Upper lobe of left lung (tissue), 6 donors: Measurements from ENCODE around the gene CMTR1. TPM values are rescaled to one million over a fixed set of nuclear protein-coding genes. Genes with fewer than 3 reads are reported as not detected.

ENCODE experiments used
- ATAC-seq, 2 donors: fragments of 200-7000 bp; cut with Tn5 transposase; one replicate each; pipeline ENCODE4 v1.9.1; 2022; ENCODE audit warnings: mild to moderate bottlenecking in 2 of 2, moderate library complexity in 2 of 2; ENCODE audit not compliant: low FRiP score in 2 of 2
- DNase-seq, 2 donors: peaks; one replicate each; pipeline ENCODE4 v3.0.0-alpha.2; 2019 to 2020
- H3K27ac ChIP-seq, 4 donors: fragments of 200-600 bp; sonication (generic); one replicate each; pipeline ENCODE4 v1.5.1; 2016 to 2019
- H3K27me3 ChIP-seq, 4 donors: fragments of 200-600 bp; sonication (generic); one replicate each; pipeline ENCODE4 v1.5.1; 2017 to 2019
- H3K36me3 ChIP-seq, 4 donors: fragments of 200-600 bp; sonication (generic); one replicate each; pipeline ENCODE4 v1.5.1; 2016 to 2019
- H3K4me1 ChIP-seq, 4 donors: fragments of 200-600 bp; sonication (generic); one replicate each; pipeline ENCODE4 v1.5.1; 2018 to 2019
- H3K4me3 ChIP-seq, 4 donors: fragments of 200-600 bp; sonication (generic); one replicate each; pipeline ENCODE4 v1.5.1; 2017 to 2019; ENCODE audit warnings: mild to moderate bottlenecking in 2 of 4, moderate library complexity in 1 of 4
- H3K9me3 ChIP-seq, 4 donors: fragments of 200-600 bp; sonication (generic); one replicate each; pipeline ENCODE4 v1.5.1; 2018 to 2019
- EP300 ChIP-seq, 4 donors: sonication (generic); formaldehyde crosslinking; IDR thresholded peaks; one replicate each; pipeline ENCODE4 v1.5.1; 2017; ENCODE audit warnings: antibody characterized with exemption in 4 of 4, control low read depth in 2 of 4
- POLR2A ChIP-seq, 4 donors: fragments of 450-650 bp; IDR thresholded peaks; one replicate each; pipeline ENCODE4 v1.5.1; 2016 to 2017; ENCODE audit warnings: antibody characterized with exemption in 4 of 4, mild to moderate bottlenecking in 2 of 4
- POLR2AphosphoS5 ChIP-seq, 2 donors: sonication (generic); formaldehyde crosslinking; IDR thresholded peaks; one replicate each; pipeline ENCODE4 v1.5.1; 2017; ENCODE audit warnings: antibody characterized with exemption in 2 of 2
- WGBS, 2 donors: methylation state at CpG; one replicate each; pipeline ENCODE4 v1.1.5; 2017 to 2018; 5-methylcytosine and 5-hydroxymethylcytosine counted together
- total RNA-seq, 6 donors: library from RNA; depleted of rRNA in 4 of 6; stranded (reverse); fragments of >200 nt in 4 of 6; gene quantifications; one replicate each; pipeline versions ENCODE4 v1.1.0 to v1.2.1, GENCODE V29; 2016 to 2021
- TF ChIP-seq, protein P1 (sequence below), 6 experiments: fragments of 450-650 bp in 4 of 6; fragments of 200-600 bp in 2 of 6; sonication (generic) in 2 of 6; IDR thresholded peaks; one replicate each; pipeline ENCODE4 v1.5.1; 2016 to 2019; ENCODE audit warnings: antibody characterized with exemption in 6 of 6
- donor health status: DM: no; HTN: no; CAD: no; lungs with moderate emphysema.
- donor health status: DM: no; HTN: yes; CAD: no; lungs with severe emphysema.

Gene CMTR1
- total RNA-seq, 6 donors from 2014 or later, result 34.5 to 80.7 (median 38.1) TPM

- H3K36me3 ChIP-seq, result peaks cover 18 to 97% (median 65%) of the 10 kb centered on the region in 4 donors
Measured at GRCh38 chr6:37451441-37452193, 18.6 kb downstream of the CMTR1 start.

DNA sequence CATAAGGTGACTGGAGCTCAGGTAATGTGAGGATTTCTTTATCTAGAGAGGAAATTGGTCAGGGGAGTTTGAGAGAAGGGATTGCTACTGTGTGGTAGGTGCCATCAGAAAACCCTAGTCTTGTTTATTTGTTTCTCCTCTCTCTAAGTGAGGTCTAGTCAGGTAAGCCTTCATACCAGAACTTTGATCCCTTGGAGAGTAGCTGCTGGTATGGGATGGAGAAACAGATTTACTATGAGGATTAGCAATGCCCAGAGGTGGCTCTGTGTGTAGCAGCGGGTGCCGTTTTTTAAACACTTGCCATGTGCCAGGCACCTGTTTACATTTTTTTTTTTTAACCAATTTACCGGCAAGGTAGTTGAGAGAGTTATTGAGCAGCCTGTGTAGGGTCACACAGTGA is 19.5 kb downstream of the CMTR1 start:
- Histone ChIP-seq H3K27ac (no peak overlapping the region), H3K9me3 (no peaks in the 10 kb centered on the region), H3K27me3 (no peaks in the 10 kb centered on the region), H3K4me3 (no peak overlapping the region), H3K4me1 (no peaks in the 10 kb centered on the region), H3K36me3 (peaks cover 18 to 97% (median 57%) of the 10 kb centered on the region in 4 donors)
- DNase-seq, result no peak
- TF ChIP-seq, protein P1, sequence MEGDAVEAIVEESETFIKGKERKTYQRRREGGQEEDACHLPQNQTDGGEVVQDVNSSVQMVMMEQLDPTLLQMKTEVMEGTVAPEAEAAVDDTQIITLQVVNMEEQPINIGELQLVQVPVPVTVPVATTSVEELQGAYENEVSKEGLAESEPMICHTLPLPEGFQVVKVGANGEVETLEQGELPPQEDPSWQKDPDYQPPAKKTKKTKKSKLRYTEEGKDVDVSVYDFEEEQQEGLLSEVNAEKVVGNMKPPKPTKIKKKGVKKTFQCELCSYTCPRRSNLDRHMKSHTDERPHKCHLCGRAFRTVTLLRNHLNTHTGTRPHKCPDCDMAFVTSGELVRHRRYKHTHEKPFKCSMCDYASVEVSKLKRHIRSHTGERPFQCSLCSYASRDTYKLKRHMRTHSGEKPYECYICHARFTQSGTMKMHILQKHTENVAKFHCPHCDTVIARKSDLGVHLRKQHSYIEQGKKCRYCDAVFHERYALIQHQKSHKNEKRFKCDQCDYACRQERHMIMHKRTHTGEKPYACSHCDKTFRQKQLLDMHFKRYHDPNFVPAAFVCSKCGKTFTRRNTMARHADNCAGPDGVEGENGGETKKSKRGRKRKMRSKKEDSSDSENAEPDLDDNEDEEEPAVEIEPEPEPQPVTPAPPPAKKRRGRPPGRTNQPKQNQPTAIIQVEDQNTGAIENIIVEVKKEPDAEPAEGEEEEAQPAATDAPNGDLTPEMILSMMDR (IDR thresholded peaks at IDR 0.05), result no peak
- TF ChIP-seq EP300 (IDR thresholded peaks at IDR 0.05) (no peak), POLR2AphosphoS5 (IDR thresholded peaks at IDR 0.05) (no peak), POLR2A (IDR thresholded peaks at IDR 0.05) (no peak)
- no peak for ATAC-seq
- WGBS, 2 donors, result 93 to 95% methylated on average over 3 of the region's 3 CpGs

More at GRCh38 chr6:37451441-37452193, 18.6 kb downstream of the CMTR1 start:
- Histone ChIP-seq H3K27me3 (no peaks in the 10 kb centered on the region), H3K4me1 (no peaks in the 10 kb centered on the region), H3K4me3 (no peak overlapping the region), H3K27ac (no peak overlapping the region), H3K9me3 (no peaks in the 10 kb centered on the region)
- no peak for ATAC-seq
- TF ChIP-seq, protein P1 (IDR thresholded peaks at IDR 0.05), result no peak
- no peak for TF ChIP-seq POLR2A (IDR thresholded peaks at IDR 0.05)
- no peak for TF ChIP-seq POLR2AphosphoS5 (IDR thresholded peaks at IDR 0.05)
- TF ChIP-seq EP300 (IDR thresholded peaks at IDR 0.05), result no peak
- 75 to 88% methylated on average over 2 of the region's 2 CpGs for WGBS, 2 donors
- no peak for DNase-seq

DNA sequence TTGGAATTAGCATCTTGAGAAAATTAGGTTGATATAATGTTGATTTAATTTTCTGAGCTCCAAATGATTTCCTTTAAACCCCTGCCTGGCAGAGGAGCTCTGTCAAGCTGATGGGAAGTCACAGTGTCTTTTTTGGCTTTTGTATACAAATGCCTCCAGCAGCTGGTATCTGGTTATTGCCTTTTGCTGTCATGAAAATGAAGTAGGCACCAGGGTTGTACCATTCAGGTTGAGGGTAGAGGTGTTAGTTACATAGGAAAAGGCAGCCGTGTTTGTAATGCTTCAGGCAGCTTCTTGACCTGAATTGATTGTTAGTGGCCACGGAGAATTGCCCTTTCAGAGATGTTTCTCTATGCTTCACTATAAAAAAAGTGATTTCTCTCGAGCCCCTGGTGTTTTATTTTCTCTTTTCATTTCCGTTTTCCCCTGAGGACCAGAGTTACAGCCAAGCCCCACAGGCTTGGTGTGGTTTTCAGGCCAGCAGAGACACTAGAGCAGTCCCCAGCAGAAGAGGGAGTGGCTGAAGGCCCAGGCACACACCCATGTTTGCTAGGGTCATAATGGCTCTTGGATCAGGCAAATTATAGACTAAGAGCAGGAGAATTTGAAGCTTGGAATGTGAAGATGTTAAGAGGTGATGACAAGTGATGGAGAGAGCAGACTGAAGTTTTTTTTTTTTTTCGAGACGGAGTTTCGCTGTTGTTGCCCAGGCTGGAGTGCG is 21.6 kb downstream of the CMTR1 start:
- Histone ChIP-seq H3K4me3 (no peak overlapping the region), H3K27me3 (no peaks in the 10 kb centered on the region), H3K27ac (peak overlapping the region in 2 of 4 donors; percentile 1 to 8), H3K36me3 (peaks cover 11 to 95% (median 62%) of the 10 kb centered on the region in 4 donors), H3K9me3 (no peaks in the 10 kb centered on the region), H3K4me1 (no peaks in the 10 kb centered on the region)
- no peak for DNase-seq
- ATAC-seq, result peak; percentile 64 to 83
- WGBS, 2 donors, result 72 to 88% methylated on average over 8 of the region's 8 CpGs
- TF ChIP-seq, protein P1 (IDR thresholded peaks at IDR 0.05), result no peak
- TF ChIP-seq POLR2A (IDR thresholded peaks at IDR 0.05) (no peak), EP300 (IDR thresholded peaks at IDR 0.05) (no peak), POLR2AphosphoS5 (IDR thresholded peaks at IDR 0.05) (no peak)

GRCh38 chr6:37456126-37456525 is 23.1 kb downstream of the CMTR1 start:
- peaks cover 20 to 96% (median 65%) of the 10 kb centered on the region in 4 donors for H3K36me3 ChIP-seq

More at GRCh38 chr6:37456126-37456525, 23.1 kb downstream of the CMTR1 start:
- H3K4me3 ChIP-seq, result no peak overlapping the region
- no peak for DNase-seq
- peak in 1 of 2 donors; percentile 13 for ATAC-seq
- H3K9me3 ChIP-seq, result no peaks in the 10 kb centered on the region
- H3K27me3 ChIP-seq, result no peaks in the 10 kb centered on the region
- no peaks in the 10 kb centered on the region for H3K4me1 ChIP-seq
- WGBS, 2 donors, result 96 to 98% methylated on average over 6 of the region's 6 CpGs
- no peak overlapping the region for H3K27ac ChIP-seq
- TF ChIP-seq, protein P1 (IDR thresholded peaks at IDR 0.05), result no peak
- TF ChIP-seq EP300 (IDR thresholded peaks at IDR 0.05) (no peak), POLR2AphosphoS5 (IDR thresholded peaks at IDR 0.05) (no peak), POLR2A (IDR thresholded peaks at IDR 0.05) (no peak)
